ENCODE data around the gene FAM186B. TPM values are rescaled to one million over a fixed set of nuclear protein-coding genes. Genes with fewer than 3 reads are reported as not detected.

FAM186B gene
- total and polyA plus RNA-seq, 2 of the 13 experiments (the other 11 are each of a cell fraction or from before 2014, with no cell fraction given) = 0.07 to 0.20 TPM

- Histone ChIP-seq H3K36me3 (replicated peaks in 1 of 2; ENCODE audit: control insufficient read depth in 1 of 2, insufficient read depth in 2 of 2, low read length in 2 of 2) (peaks cover 26 to 51% of the 10 kb centered on the region in 2 experiments), H3K79me2 (ENCODE audit: insufficient read depth, low read length) (no peaks in the 10 kb centered on the region), H3K4me1 (ENCODE audit: insufficient read depth, low read length) (peaks cover 12% of the 10 kb centered on the region), H3K4me2 (ENCODE audit: low read depth, low read length) (no peak overlapping the region), H3K4me3 (replicated peaks in 1 of 3; ENCODE audit: insufficient read depth in 1 of 3, low read depth in 2 of 3, low read length in 3 of 3) (no peak overlapping the region), H3K27ac (ENCODE audit: extremely low read length, insufficient read depth, low read length) (no peak overlapping the region), H4K20me1 (ENCODE audit: insufficient read depth, low read length) (no peaks in the 10 kb centered on the region), H2AFZ (ENCODE audit: low read length) (no peak overlapping the region), H3K9me3 (ENCODE audit: low read length) (no peaks in the 10 kb centered on the region), H3K27me3 (ENCODE audit: control insufficient read depth in 1 of 2, insufficient read depth in 2 of 2, low read length in 2 of 2) (no peaks in the 10 kb centered on the region), H3K9ac (ENCODE audit: insufficient read depth, low read depth, low read length) (no peak overlapping the region)
- DNase-seq (ENCODE audit: low spot score) (no peak), ATAC-seq (no peak), FAIRE-seq (no peak)
- BruUV-seq (replicated peaks) = no TSS peak
- WGBS (ENCODE audit: low lambda C conversion rate) = 96% methylated on average over 13 of the region's 13 CpGs
- no peak for TF ChIP-seq GTF3A (CRISPR knock-in tag; conservative IDR thresholded peaks at IDR 0.05)
- no peak for TF ChIP-seq ZMYM4 (CRISPR knock-in tag; IDR thresholded peaks at IDR 0.05)
- no peak for TF ChIP-seq NBN (conservative IDR thresholded peaks at IDR 0.05)
- TF ChIP-seq HDAC1 (CRISPR knock-in tag; IDR thresholded peaks at IDR 0.05) = no peak
- no peak for TF ChIP-seq ZNF550 (CRISPR knock-in tag; IDR thresholded peaks at IDR 0.05; ENCODE audit: borderline replicate concordance)
- no peak for TF ChIP-seq ZNF614 (CRISPR knock-in tag; IDR thresholded peaks at IDR 0.05; ENCODE audit: borderline replicate concordance)
- no peak for TF ChIP-seq RELA (CRISPR knock-in tag; IDR thresholded peaks at IDR 0.05)
- no peak for TF ChIP-seq ZNF629 (CRISPR knock-in tag; conservative IDR thresholded peaks at IDR 0.05)
- TF ChIP-seq ZNF772 (CRISPR knock-in tag; IDR thresholded peaks at IDR 0.05) = no peak
- TF ChIP-seq ZNF207 (IDR thresholded peaks at IDR 0.05; ENCODE audit: borderline replicate concordance) = no peak
- in situ Hi-C loops (cut with HindIII; ENCODE audit: extremely low pct_ligation_motif_present, low pct_unique_long_range_greater_than_20kb) = no loop called here
- CTCF ChIA-PET (ENCODE audit: low intra/inter-chr PET ratio, low total read pairs) = no interaction called here
- intact Hi-C loops (cut with micrococcal nuclease; ENCODE audit: unreplicated experiment) = no loop called here
- POLR2A ChIA-PET = no interaction called here
Observed at GRCh38 chr12:49558526-49558925, 46.9 kb downstream of the FAM186B start.

- ChIA-PET CTCF (ENCODE audit: low intra/inter-chr PET ratio, low total read pairs) (no interaction called here), POLR2A (no interaction called here)
- Histone ChIP-seq H3K4me2 (ENCODE audit: low read depth, low read length) (no peak overlapping the region), H3K4me1 (ENCODE audit: insufficient read depth, low read length) (peaks cover 17% of the 10 kb centered on the region), H3K27me3 (ENCODE audit: control insufficient read depth in 1 of 2, insufficient read depth in 2 of 2, low read length in 2 of 2) (no peaks in the 10 kb centered on the region), H3K9me3 (ENCODE audit: low read length) (no peaks in the 10 kb centered on the region), H3K79me2 (ENCODE audit: insufficient read depth, low read length) (no peaks in the 10 kb centered on the region), H3K4me3 (replicated peaks in 1 of 3; ENCODE audit: insufficient read depth in 1 of 3, low read depth in 2 of 3, low read length in 3 of 3) (no peak overlapping the region), H2AFZ (ENCODE audit: low read length) (no peak overlapping the region), H3K9ac (ENCODE audit: insufficient read depth, low read depth, low read length) (no peak overlapping the region), H4K20me1 (ENCODE audit: insufficient read depth, low read length) (no peaks in the 10 kb centered on the region), H3K27ac (ENCODE audit: extremely low read length, insufficient read depth, low read length) (no peak overlapping the region), H3K36me3 (replicated peaks in 1 of 2; ENCODE audit: control insufficient read depth in 1 of 2, insufficient read depth in 2 of 2, low read length in 2 of 2) (peaks cover 24 to 45% of the 10 kb centered on the region in 2 experiments)
- intact Hi-C loops (cut with micrococcal nuclease; ENCODE audit: unreplicated experiment) (no loop called here), in situ Hi-C loops (cut with HindIII; ENCODE audit: extremely low pct_ligation_motif_present, low pct_unique_long_range_greater_than_20kb) (no loop called here)
- ATAC-seq (peak; percentile 13), FAIRE-seq (no peak), DNase-seq (ENCODE audit: low spot score) (no peak)
- 82% methylated on average over 2 of the region's 7 CpGs for WGBS (ENCODE audit: low lambda C conversion rate)
- no TSS peak for BruUV-seq (replicated peaks)
- TF ChIP-seq HNRNPL (IDR thresholded peaks at IDR 0.05; ENCODE audit: low read depth, low read length) = 0 out of 2 replicates have a peak, but pooled peaks have one; percentile 66
- no peak for TF ChIP-seq TFAP4 (IDR thresholded peaks at IDR 0.05; ENCODE audit: borderline replicate concordance, low read depth)
- TF ChIP-seq NFE2 (CRISPR knock-in tag; IDR thresholded peaks at IDR 0.05) = no peak
- TF ChIP-seq ZNF317 (CRISPR knock-in tag; IDR thresholded peaks at IDR 0.05) = no peak
- no peak for TF ChIP-seq ZBTB46 (CRISPR knock-in tag; IDR thresholded peaks at IDR 0.05; ENCODE audit: borderline replicate concordance)
- TF ChIP-seq RBFOX2 (IDR thresholded peaks at IDR 0.05; ENCODE audit: low read depth, low read length) = peak; percentile 8; the same call in 1 of the 2 replicates
- peak; percentile 58 for TF ChIP-seq CTCF (CRISPR knock-in tag; IDR thresholded peaks at IDR 0.05)
- TF ChIP-seq WIZ (CRISPR knock-in tag; IDR thresholded peaks at IDR 0.05) = no peak
Observed at GRCh38 chr12:49557917-49558215, 47.6 kb downstream of the FAM186B start.
